Ecto neural progenitor cell (in vitro differentiated cells): ENCODE data around the gene IPO4.

Experiments used
- DNase-seq: peaks from one replicate; pipeline ENCODE4 v3.0.0-alpha.2; 2018; ENCODE audit warnings: low spot score

IPO4 gene

DNA sequence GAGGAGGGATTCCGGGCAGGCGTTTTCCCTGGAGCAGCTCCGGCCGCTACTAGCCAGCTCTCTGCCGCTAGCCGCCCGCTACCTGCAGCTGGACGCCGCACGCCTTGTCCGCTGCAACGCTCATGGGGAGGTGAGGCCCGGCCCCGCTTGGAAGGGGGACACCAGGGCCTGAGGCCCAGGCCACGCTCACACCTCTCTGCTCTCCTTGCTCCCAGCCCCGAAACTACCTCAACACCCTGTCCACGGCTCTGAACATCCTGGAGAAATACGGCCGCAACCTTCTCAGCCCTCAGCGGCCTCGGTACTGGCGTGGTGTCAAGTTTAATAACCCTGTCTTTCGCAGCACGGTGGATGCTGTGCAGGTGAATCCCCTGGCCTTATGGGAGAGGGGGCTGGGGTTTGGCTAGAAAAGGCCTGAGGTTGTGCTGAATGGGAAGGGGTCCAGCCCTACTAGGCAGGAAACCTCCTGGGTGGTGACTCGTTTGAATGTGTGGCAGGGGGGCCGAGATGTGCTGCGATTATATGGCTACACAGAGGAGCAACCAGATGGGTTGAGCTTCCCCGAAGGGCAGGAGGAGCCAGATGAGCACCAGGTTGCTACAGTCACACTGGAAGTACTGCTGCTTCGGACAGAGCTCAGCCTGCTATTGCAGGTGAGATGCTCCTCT is 40.7 kb downstream of the IPO4 start:
- DNase-seq: no peak

DNA sequence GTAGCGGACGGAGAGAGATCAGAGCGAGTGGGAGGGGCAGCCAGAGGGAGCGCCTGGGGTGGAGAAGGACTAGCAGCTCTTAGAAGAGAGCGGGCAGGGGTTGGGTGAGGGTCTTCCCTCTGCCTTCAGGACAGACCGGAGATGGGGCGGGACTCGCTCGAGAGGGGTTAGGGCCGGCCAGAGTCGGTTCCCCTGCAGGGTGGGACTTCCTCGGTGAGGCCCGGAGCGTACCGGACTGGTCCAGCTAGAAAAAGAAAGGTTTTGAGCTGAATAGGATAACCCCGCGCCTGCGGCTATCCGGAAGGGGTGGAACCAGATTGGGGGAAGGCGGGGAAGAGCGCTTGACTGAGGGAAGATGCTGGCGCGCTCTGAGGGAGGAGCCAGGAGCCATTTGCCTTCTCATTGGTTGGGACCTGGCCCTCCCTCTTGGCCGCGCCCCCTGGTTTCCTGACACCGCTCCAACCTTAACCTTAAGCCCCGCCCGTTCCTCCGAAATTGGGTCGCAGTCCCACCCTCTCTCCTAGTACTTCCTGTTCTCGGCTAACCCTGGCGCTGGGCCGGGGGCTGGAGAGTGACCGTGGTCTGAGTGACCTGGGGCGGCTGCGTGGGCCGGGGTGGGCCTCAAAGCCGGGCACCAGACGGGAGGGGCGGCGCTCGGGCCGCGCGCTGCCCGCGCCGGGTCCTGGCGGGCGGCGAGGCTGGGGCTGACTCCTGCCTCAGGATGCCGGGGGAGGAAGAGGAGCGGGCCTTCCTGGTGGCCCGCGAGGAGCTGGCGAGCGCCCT is 41.4 kb downstream of the IPO4 start, which contains the start of gene RNF31:
Gene RNF31 (plus strand): TSS at position 521 of the 783 bp plus-strand sequence. CDS start 201 bp downstream, at position 722.
- DNase-seq: peak; percentile 96

DNA sequence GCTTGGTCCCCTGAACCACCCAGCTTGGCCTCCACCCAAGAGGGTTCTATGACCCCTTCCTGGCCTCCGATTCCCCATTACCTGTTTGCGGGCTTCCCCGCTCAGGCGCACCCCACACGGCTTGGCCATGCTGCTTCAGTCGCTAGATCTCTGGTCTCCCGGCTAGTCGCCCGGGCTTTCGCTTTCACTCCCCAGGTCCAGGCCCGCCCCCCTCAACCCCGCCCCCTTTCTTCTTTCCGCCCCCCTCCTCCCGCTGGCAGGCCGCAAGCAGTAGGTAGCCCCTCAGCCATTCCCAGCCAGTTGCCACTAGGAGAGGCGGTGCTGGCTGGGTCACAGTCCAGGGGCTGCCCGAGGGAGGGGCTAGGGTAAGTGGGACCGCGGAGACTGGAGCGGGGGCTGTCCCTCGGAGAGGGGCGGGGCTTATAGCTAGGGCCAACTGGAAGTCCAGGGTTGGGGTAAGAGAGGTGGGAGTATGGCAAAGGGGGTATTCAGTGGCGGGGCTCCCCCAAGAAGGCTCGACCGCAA is 42.1 kb downstream of the IPO4 start, which contains the start of gene PSME2:
Gene PSME2 (minus strand): TSS at position 158 of the 525 bp plus-strand sequence. CDS start 29 bp downstream, at position 129.
- peak; percentile 98 for DNase-seq

DNA sequence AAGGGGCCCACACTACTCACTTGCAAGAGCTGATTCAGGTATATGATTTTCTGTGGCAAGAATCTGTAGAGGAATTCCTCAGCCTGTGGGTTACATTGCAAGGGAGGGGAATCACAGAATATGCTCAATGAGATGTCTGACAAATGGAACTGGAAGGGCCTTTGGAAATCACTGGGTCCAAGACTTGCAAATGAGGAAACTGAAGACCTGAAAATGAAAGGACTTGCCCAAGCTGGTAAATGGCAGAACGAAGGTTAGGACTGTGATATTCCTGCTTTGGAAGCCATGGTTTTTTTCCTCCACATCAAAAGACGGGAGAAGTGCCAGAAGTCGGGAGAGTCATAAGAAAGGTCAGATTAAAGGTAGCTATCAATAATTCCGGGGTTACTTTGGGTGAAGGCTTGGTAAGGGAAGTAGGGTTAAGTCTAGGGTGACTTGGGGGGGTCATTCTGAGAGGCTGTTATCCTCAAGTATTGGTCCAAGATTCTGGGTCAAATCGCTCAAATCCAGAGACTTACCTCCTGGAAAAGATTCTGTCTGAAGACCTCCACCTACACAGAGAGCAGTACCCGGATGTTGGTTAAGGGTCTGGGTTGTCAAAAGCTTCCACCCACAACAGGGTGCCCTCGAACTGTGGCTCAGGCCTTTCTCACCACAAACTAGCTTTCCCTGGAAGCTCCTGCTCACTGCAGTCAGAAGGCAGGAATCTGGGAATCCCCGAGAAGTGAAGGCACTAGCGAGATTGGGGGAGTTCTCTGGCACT is 42.7 kb downstream of the IPO4 start:
- DNase-seq: no peak

DNA sequence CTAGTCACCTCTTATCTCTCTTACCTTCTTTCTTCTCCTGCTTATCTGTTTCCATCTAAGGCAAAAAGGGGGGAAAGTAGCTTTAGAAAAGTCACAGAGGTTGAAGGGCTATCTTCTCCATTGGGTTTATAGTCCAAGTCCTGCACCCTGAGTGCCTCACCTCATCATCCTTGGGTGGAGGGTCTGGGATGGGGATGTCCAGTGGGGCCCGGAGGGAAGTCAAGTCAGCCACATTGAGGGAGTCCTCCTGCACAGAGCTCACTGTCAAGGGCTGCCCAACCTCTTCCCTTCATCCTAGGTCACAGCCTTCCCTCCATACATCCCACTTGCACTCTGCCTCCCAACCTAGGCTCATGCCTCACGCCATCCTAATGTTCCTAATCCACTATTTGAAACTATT is 43.4 kb downstream of the IPO4 start:
- DNase-seq: no peak

DNA sequence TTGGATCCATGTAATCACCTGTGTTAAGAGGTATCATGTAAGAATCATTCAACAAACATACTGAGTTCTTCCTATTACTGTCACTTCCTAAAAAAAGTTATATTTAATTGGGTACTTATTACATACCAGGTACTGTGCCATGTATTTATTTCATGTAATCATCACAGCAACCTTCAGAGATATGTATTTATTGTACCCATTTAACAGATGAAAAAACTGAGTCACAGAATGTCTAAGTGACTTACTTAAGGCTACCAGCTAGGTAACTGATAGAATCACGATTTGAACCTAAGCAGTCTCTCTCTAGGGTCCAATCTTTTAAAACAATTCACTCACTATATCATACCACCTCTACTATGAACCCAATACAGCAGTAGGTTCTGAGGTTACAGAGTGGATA is 44.2 kb downstream of the IPO4 start:
- no peak for DNase-seq

DNA sequence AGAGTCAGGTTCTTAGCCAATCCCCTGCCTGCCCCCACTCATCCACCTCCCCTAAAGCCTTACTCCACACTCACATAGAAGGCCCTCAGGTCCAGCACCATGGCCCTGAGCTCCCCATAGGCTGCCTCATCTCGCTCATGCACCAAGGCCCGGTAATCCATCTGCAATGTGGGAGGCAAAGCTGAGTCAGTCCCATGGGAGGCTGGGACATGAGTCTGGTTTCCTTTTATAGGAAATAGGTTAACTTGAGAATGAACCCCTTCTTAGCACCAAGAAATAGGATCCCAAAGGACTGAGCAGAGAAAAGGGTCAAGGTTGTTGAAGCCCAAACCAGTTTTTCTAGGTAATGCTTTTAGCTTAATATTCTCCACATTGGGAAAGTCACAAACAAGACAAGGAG is 45.1 kb downstream of the IPO4 start:
- DNase-seq: no peak

DNA sequence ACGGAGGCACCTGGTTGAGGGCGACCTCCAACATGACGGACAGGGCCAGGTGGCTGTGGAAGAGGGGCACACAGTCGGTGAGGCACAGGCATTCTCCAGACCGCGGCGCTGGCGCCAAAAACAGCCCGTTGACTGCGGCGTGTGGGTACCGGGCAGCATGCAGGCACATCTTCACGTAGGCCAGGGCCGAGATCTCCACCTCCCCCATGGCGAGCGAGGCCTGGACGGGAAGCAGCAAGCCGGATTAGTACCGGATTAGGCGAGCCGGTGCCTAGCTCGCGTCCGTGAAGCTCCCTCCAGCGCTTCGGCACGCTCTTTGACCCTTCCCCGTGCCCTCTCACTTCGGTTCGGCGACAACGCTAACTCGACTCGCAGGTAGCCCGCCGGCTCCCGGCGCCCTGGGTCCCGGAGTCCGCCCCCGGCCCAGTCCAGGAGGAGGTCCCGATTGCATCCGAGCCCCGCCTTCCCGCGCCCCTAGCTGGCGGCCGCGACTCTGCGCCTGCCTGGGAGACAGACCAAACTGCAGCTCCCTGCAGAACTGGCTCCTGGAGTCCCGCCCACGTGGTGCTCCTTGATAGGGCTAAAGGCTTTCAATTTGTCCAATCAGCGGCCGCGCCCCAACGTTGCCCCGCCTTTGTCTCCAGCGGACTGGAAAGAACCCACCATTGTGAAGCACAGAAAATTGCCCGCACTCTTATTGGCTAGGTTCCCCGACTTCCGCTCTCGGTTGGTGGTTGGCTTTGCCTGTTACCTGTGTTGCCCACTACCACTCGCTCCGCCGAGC is 47.3 kb downstream of the IPO4 start, which contains the start of gene EMC9:
Gene EMC9 (minus strand): TSS at position 495 of the 784 bp plus-strand sequence. CDS start 287 bp downstream, at position 208.
- peak; percentile 100 for DNase-seq

DNA sequence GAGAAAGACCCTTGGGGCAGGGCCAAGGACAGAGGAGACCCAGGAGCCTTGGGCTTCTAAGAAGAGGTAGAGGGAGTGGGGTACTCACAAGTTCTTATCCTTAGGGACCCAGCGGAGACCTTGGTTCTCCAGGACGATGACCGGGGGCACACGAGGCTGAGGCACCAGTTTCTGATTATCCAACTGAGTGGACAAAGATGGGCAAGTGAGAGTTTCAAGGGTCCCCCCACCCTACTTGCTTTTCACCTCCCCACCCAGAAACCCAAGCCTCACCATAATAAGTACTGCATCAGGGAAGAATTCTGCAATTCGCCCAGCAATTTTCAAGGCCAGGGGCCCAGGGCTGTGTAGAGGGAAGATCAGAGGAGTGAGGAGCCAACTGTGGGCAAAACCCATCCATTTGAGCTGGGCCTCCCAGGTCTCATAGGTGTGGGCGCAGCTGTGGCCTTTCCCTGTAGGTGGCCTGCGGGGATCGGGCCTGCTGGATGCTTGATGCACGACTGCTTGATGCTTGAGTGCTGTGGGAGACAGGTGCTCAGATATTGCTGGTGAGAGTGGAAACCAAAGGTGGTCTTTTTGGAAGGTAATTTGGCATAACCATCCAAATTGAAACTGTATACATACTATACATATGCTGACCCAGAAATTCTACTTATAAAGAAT is 49.2 kb downstream of the IPO4 start:
- DNase-seq: no peak

DNA sequence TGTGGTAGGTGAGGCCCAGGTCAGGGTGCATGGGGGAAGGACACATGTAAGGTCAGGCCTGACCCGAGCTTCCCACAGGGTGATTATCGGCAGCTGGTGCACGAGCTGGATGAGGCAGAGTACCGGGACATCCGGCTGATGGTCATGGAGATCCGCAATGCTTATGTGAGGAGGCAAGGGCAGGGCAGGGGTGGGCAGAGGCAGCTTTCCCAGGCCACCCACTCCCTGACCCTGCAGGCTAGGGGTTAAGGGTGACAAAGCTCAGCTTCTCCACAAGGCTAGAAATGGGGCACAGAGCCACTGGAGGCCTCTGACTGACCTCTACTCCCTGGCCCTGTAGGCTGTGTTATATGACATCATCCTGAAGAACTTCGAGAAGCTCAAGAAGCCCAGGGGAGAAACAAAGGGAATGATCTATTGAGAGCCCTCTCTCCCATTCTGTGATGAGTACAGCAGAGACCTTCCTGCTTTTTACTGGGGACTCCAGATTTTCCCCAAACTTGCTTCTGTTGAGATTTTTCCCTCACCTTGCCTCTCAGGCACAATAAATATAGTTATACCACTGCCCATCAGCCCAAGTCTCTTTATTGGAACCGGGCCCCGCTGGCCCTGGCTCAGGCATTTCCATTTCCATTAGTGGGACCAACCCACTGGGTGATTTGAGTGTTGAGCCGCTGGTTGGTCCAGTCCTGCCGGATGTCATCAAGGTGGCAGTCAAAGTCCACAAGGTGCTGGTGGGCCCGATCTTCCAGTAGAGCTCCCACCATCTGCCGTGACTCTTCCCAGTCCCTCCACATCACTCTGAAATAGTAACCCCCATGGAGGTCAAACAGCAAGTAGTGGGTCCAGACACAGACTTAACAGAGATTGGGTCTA is 50.0 kb downstream of the IPO4 start:
- DNase-seq: no peak

DNA sequence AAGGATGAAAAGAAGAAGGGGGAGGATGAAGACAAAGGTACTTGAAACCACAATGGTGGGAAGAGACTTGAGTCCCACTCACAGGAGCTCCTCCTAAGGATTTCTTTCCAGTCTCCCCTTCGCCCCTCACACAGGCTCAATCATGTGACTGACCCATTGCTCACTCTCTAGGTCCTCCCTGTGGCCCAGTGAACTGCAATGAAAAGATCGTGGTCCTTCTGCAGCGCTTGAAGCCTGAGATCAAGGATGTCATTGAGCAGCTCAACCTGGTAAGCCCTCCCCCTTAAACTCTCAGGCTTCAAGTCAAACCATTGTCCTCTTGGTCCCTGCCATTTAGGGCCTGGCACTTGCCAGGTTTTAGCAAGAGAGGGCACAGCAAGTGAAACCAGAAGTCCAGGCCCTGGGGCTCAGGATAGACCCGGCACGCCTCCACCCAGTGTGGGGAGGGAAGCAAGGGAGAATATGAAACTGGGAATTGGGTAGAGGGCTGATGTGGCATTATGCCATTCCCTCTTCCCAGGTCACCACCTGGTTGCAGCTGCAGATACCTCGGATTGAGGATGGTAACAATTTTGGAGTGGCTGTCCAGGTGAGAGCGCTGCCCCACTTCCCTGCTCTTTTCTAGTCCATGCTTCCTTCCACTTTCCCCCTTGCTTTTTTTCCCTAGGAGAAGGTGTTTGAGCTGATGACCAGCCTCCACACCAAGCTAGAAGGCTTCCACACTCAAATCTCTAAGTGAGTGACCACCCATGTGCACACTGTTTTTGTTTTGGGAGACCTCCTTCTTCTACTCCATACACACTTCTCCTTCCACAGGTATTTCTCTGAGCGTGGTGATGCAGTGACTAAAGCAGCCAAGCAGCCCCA is 50.9 kb downstream of the IPO4 start:
- no peak for DNase-seq

DNA sequence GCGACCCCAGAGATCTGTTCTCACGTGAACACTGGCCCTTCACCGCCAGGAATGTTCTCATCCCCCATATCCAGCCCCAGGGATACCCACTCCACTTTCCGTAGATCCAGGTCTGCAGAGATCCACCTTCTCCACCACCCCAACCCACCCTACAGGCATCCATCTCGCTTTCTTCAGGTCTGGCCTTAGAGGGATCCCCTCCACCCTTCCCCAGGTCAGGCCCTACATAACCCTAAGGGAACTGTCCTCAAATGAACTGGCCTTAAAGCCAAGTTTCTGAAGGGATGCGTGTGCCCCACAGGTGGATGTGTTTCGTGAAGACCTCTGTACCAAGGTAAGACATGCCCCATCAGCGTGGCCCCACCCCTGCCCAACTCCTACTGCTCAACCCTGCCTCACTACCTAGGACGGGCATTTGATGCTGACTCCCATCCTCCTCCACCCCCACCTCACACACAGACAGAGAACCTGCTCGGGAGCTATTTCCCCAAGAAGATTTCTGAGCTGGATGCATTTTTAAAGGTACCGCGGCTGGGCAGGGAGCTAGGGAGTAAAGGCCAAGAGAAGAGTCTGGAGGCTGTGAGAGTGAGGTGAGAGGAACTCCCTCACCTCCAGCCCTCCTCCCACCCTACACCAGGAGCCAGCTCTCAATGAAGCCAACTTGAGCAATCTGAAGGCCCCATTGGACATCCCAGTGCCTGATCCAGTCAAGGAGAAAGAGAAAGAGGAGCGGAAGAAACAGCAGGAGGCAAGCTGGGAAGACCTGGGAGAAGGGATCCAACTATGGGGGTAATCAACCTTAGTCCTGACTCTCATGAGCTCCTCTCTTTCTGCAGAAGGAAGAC is 51.7 kb downstream of the IPO4 start:
- DNase-seq: no peak

DNA sequence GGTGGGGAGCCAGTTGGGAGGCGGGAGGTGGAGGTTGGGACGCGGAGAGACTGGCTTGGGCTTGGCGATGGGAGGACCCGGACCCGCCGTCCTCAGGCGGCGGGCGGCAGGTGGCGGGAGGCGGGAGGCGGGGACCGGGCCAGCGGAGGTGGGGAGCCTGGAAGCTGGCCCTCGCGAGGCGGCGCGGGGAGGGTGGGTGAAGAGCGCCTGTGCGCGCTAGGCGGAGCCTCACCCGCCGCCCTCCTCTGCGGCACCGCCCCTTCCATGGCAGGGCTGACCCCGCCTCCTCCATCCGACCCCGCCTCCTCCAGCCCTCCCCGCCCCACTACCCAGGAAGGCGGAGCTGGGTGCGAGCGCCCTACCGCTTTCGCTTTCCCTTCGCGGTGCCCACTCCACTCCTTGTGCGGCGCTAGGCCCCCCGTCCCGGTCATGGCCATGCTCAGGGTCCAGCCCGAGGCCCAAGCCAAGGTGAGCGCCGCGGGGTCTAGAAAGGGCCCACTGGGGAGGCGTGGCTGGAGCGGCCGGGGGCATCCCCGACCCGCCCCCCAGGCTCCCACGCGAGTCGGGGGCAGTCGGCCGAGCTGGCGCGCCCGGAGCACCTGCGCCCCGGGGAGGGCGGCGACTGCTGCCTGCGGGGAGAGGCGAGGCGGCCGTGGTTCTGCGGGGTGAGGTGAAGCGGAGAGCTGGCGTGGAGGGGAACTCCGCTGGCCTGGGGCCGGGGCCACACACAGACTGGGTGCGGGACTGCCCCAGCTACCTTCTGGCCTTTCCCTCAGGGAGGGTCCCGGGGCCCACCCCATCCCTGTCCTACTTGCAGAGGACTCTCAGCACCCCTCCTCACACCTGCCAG is 52.6 kb downstream of the IPO4 start, which contains the start of gene PSME1:
Gene PSME1 (plus strand): TSS at position 361 of the 850 bp plus-strand sequence. CDS start 69 bp downstream, at position 430.
- DNase-seq: peak; percentile 93

DNA sequence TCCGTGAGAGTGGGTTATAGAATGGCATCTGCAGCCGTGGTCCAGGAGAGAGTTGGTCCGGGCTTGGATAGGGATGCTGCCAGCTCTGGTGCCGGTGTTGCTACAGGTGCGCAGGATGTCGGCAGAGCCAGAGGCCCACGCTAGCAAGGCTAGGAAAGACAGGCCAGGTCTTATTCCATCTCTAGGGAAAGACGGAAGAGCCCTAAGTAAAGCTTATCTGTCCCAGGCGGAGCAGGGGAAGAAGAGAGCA is 53.1 kb downstream of the IPO4 start:
- DNase-seq: no peak

DNA sequence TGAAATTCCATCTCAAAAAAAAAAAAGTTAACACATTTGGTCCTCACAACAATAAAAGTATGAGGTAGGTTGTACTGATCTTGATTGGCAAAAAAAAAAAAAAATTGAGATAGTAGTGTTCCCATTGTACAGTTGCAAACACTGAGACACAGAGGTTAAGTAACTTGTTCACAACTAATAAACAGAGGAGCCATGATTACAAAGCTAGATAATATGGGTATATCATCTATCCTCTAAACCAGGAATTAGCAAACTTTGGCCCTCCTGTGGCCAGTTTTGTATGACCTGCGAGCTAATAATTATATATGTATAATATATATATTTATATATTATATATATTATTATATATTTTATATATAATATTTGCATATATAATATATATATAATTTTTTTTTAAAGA is 54.9 kb downstream of the IPO4 start:
- no peak for DNase-seq

DNA sequence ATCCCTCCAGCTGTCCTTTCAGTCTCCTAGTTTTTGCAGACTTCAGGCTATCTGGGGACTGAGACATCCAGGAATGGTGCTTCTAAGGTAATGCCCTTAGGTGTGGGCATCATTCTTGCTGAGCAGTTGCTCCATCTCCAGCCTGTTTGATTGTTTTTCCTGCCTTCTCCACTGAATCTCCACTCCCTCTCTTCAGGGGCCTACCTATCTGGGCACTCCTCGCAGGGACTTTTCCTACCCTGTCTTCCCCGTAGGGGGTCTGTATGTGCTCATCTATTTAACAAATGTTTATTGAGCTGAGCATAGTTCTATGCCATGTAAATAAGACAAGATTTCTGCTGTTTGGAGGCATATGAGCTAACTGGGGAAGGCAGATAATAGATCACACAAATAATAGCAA is 55.6 kb downstream of the IPO4 start:
- no peak for DNase-seq

DNA sequence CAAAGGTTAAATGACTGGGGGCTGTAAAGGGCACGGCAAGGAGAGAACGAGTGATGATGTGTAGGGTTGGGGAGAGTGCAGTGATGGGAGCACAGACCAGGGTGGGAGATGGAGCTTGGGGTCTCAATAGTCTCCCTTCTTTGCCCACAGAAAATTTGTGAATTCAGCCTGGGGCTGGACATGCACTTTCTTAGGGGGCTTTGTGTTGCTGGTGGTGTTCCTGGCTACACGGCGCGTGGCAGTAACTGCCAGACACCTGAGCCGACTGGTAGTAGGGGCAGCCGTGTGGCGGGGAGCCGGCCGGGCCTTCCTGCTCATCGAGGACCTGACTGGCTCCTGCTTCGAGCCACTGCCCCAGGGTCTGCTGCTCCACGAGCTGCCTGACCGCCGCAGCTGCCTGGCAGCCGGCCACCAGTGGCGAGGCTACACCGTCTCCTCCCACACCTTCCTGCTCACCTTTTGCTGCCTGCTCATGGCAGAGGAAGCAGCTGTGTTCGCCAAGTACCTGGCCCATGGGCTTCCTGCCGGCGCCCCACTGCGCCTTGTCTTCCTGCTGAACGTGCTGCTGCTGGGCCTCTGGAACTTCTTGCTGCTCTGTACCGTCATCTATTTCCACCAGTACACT is 56.4 kb downstream of the IPO4 start:
- DNase-seq: no peak
